ENCODE results near the gene POC1A.
A peak's percentile ranks its signal among the peaks of the same experiment; 100 is the strongest.

Gene POC1A
- 1.2 to 2.5 reads per million in 2 donors for total RNA-seq

- peak; percentile 77 for DNase-seq
Observed at GRCh38 chr3:52154135-52155094, at the start of gene POC1A. POC1A (minus strand) TSS chr3:52154423; CDS start chr3:52154372, 51 bp downstream.

DNA sequence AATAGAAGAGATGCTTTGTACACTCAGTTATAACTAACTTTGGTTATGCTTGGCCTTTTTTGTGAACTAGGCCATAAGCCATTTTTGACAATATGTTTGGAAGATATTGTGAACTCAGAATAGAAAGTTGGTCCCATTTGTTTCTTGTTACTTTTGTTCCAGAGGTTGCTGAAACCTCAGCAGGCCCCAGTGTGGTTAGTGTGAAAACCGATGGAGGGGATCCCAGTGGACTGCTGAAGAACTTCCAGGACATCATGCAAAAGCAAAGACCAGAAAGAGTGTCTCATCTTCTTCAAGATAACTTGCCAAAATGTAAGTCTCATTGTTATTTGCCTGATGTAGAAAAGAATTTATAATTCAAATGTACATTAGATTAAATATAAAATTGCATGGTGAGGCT is 49.5 kb upstream of the POC1A start:
- DNase-seq: no peak

DNA sequence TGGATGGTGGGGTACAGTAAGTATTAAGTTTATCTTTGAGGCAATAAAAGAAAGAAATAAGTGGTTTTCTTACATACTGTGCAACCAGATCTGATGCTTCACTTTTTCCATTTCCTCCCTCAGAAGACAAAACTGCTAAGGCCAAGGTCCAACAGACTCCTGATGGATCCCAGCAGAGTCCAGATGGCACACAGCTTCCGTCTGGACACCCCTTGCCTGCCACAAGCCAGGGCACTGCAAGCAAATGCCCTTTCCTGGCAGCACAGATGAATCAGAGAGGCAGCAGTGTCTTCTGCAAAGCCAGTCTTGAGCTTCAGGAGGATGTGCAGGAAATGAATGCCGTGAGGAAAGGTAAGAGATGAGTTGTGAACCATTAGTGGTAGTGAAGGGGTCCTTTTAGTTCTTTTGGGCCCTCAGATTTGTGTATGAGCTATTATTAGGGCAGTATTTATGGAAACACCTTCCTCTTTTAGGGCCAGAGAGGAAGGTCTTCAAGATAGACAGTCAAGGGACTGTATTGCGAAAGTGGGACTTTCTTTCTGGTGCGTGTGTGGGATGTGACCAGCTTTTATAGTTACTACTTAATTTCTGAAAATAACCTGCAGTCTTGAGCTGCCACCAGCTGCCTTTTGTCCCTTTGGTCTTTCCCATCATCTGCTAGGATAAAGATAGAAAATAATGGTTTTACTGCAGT is 48.3 kb upstream of the POC1A start:
- no peak for DNase-seq

DNA sequence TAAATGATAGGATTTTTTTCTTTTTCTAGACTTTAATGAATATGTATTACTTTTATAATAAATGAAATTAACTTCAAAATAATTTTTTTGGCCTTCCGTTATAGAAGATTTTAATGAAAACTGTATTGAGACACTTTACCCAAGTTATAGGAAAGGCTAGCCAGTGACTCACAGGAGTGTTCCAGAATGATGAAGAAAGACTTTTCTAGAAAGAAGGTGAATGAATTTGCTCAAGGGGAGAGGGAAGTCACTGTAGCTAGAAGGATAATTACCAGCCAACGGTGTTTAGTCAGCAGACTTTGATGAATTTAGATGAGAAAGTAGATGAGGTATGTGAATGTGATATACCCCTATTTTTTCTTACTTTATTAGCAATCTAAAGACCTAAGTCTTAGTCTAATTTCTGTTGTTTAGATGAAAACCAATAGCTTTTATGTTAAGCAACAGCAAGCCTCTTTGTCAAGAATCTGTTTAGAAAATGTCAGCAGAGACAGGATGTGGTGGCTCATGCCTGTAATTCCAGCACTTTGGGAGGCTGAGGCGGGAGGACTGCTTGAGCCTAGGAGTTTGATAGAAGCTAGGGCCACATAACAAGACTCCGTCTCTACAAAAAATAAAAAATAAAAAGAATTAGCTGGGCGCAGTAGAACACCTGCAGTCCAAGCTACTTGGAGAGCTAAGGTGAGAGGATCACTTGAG is 46.9 kb upstream of the POC1A start:
- DNase-seq: no peak

- no peak for DNase-seq
Observed at GRCh38 chr3:52198643-52199608, 44.7 kb upstream of the POC1A start.

DNA sequence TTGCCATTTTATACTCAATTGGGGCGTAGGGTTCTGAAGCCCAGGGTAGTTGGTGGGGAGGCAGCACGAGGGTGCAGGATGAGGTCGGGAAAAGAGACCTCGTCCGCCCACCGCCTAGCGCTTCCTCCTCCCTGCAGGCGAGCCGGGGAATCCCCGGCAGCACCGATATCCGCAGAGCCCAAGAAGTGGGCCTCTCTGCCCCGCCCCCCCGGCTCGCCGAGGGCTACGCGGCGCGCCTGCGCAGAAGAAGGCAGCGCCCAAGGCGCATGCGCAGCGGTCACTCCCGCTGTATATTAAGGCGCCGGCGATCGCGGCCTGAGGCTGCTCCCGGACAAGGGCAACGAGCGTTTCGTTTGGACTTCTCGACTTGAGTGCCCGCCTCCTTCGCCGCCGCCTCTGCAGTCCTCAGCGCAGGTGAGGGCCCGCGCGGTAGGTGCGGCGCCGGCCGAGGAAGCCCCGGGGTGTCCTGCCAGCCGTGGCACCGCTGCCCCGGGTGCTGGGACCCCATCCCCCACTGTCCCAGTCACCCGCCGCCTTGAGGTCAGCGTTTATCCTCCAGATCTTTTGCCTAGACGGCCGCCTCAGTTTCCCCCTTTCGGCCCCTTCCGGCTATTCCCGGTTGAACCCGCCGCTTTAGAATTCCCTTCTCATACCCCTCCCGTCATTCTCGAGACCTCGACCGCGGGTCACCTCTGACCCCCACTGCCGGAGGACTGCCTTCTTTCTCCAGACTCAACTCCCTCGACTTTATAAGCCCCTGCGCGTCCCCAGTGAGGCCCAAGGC is 43.8 kb upstream of the POC1A start, which contains the start of gene ALAS1:
TSS of gene ALAS1 (plus strand) at position 319 of the 784 bp plus-strand sequence. CDS start 1,082 bp downstream, outside the sequence.
- peak; percentile 94 for DNase-seq

DNA sequence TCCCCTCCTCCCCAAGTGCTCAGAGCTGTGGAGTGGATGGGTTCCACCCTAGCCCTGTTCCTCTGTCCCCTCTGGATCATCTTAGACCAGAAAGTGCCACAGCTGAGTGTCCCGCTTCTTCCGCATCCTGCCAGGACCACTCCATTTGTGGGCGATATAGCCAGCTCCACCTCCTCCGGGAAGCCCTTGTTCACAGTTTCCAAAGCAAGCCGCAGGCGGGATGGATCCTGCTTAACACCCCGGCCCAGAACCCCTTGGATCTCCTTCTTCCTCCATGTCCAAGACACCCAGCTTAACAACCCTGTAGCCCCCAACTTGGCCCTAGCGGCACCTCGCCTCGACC is 43.2 kb upstream of the POC1A start:
- DNase-seq: no peak

DNA sequence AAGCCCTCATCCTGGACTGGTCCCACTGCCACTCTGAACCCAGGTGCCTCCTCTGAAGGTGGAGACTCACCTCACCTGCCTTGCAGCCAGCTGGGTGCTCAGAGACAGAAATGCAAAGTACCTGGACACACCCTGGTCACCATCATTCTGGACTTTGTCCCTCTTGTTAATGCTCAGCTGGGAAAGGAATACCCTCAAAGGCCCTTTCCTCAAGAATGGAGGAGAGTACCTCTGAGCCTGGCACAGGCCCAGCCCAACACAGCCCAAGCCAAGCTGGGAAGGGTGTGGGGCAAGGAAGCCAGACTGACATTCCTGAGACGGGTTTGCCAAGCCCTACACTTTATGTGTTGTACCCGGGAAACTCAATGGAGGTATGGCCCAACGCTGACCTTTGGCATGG is 42.8 kb upstream of the POC1A start:
- DNase-seq: no peak

- DNase-seq: no peak
Observed at GRCh38 chr3:52195823-52196331, 41.7 kb upstream of the POC1A start.

DNA sequence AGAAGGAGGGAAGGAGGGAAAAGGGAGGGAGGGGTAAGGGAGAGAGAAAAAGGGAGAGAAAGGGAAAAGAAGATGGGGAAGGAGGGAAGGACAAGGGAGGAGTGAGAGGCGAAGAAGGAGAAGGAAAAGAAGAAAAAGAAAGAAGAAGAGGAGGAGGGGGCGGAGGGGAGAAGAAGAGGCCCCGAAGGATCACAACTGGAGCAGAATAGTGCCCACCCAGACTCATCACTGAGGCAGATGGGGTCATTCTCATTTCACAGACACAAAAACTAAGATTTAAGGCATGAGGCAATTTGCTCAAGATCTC is 41.0 kb upstream of the POC1A start:
- DNase-seq: no peak

DNA sequence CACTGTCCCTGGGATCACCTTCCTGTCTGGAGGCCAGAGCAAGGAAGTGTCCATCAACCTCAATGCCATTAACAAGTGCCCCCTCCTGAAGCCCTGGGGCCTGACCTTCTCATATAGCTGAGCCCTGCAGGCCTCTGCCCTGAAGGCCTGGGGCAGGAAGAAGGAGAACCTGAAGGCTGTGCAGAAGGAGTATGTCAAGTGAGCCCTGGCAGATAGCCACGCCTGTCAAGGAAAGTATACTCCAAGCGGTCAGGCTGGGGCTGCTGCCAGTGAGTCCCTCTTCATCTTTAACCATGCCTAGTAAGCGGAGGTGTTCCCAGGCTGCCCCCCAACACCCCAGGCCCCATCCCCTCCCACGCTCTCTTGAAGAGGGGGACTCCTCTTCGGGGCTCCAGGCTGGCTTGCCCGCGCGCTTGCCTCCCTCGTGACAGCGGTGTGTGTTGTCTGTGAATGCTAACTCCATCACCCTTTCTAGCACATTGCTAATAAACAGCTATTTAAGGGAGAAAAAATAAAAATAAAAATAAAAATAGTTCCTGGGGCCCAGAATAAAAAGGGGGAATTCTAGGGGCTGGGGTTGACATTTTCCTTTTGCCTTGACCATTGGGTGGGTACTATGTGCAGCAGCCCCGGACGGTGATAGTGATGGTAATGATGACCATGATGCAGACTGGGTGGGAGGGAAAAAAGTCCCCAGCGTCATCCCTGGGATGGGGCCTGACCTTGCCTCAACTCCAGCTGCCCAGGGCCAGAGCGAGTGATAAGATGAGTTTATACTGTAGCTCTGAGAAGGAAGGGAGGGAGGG is 40.5 kb upstream of the POC1A start:
- DNase-seq: no peak

GRCh38 chr3:52193065-52193464 is 38.8 kb upstream of the POC1A start:
- no peak for DNase-seq

GRCh38 chr3:52191663-52192062 is 37.4 kb upstream of the POC1A start:
- no peak for DNase-seq

GRCh38 chr3:52190294-52191074 is 36.3 kb upstream of the POC1A start:
- no peak for DNase-seq

- no peak for DNase-seq
Observed at GRCh38 chr3:52188556-52188955, 34.3 kb upstream of the POC1A start.

- no peak for DNase-seq
Observed at GRCh38 chr3:52186729-52187128, 32.5 kb upstream of the POC1A start.

- no peak for DNase-seq
Observed at GRCh38 chr3:52185837-52186236, 31.6 kb upstream of the POC1A start.

- no peak for DNase-seq
Observed at GRCh38 chr3:52185311-52185710, 31.1 kb upstream of the POC1A start.

DNA sequence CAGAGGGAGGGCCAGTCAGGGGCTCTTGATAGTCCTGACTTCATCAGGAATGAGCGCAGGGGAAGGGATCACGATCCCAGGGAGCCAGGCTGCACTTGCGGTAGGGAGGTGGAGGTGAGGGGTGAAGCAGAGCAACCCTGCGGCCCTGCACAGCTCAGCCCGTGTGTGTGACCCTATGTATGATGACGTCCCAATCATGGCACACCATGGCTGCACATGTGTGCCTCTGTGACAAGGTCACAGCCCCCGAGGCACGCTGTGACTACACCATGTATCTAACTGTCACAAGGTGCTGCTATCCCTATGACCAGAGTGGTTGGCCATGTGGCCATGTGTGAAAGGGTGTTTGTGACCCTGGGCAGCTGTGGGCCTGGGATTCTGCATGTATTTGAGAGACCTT is 30.5 kb upstream of the POC1A start:
- DNase-seq: no peak
